HG02763 (cell line): ENCODE measurements around the gene OR6Y1.

ENCODE experiments used
- ATAC-seq: cut with Tn5 transposase; IDR thresholded peaks from one replicate; pipeline ENCODE4 v1.9.1; 2021; ENCODE audit warnings: mild to moderate bottlenecking, moderate library complexity; ENCODE audit not compliant: unreplicated experiment

The OR6Y1 gene

GRCh38 chr1:158554352-158554751, at the start of gene OR6Y1:
Gene OR6Y1, minus strand, starts transcription at chr1:158554405. Its CDS starts 6,300 bp downstream, at chr1:158548105.
- ATAC-seq, result no peak

GRCh38 chr1:158600735-158601134, 46.5 kb upstream of the OR6Y1 start:
- ATAC-seq, result no peak

- no peak for ATAC-seq
Observed at GRCh38 chr1:158586942-158587341, 32.7 kb upstream of the OR6Y1 start.

- no peak for ATAC-seq
Observed at GRCh38 chr1:158583962-158584361, 29.8 kb upstream of the OR6Y1 start.

- ATAC-seq, result no peak
Observed at GRCh38 chr1:158579733-158580132, 25.5 kb upstream of the OR6Y1 start, which contains the start of gene OR10X1. Gene OR10X1, minus strand, starts transcription at chr1:158579899. Its CDS starts 0 bp downstream, at chr1:158579899.

- ATAC-seq, result no peak
Observed at GRCh38 chr1:158577561-158577960, 23.4 kb upstream of the OR6Y1 start.

- ATAC-seq, result no peak
Observed at GRCh38 chr1:158572226-158572625, 18.0 kb upstream of the OR6Y1 start.

- no peak for ATAC-seq
Observed at GRCh38 chr1:158570480-158570879, 16.3 kb upstream of the OR6Y1 start, which contains the start of gene OR6P1. Gene OR6P1, minus strand, starts transcription at chr1:158570580. Its CDS starts 6,976 bp downstream, at chr1:158563604.

GRCh38 chr1:158564608-158565007, 10.4 kb upstream of the OR6Y1 start:
- ATAC-seq, result no peak

GRCh38 chr1:158563853-158564252, 9.6 kb upstream of the OR6Y1 start:
- no peak for ATAC-seq

GRCh38 chr1:158559696-158560095, 5.5 kb upstream of the OR6Y1 start:
- no peak for ATAC-seq

- ATAC-seq, result no peak
Observed at GRCh38 chr1:158552296-158552695, 1.9 kb downstream of the OR6Y1 start.

GRCh38 chr1:158547533-158547932, 6.7 kb downstream of the OR6Y1 start:
- ATAC-seq, result no peak

GRCh38 chr1:158537609-158538008, 16.6 kb downstream of the OR6Y1 start:
- no peak for ATAC-seq

GRCh38 chr1:158534496-158534895, 19.7 kb downstream of the OR6Y1 start:
- ATAC-seq, result no peak

GRCh38 chr1:158527190-158527815, 26.9 kb downstream of the OR6Y1 start:
- ATAC-seq, result no peak

GRCh38 chr1:158521666-158522058, 32.5 kb downstream of the OR6Y1 start:
- no peak for ATAC-seq

- ATAC-seq, result no peak
Observed at GRCh38 chr1:158520955-158521665, 33.1 kb downstream of the OR6Y1 start.

- ATAC-seq, result no peak
Observed at GRCh38 chr1:158520021-158520420, 34.2 kb downstream of the OR6Y1 start.

GRCh38 chr1:158516966-158517365, 37.2 kb downstream of the OR6Y1 start:
- no peak for ATAC-seq

- ATAC-seq, result no peak
Observed at GRCh38 chr1:158509471-158510156, 44.6 kb downstream of the OR6Y1 start.

- no peak for ATAC-seq
Observed at GRCh38 chr1:158507511-158507910, 46.7 kb downstream of the OR6Y1 start.
